CD4-positive, alpha-beta T cell treated with Interleukin-6 for 4 hours (primary cell): ENCODE data around the gene WFDC10A.
"Not testable (repeated sequence)": the region's sequence is repeated elsewhere in the genome, so short reads cannot be mapped to it uniquely, and the experiment has no call there.

ENCODE experiments used
- DNase-seq: peaks from one replicate; pipeline ENCODE4 v3.0.0-alpha.2; 2020; ENCODE audit warnings: mixed read lengths

The WFDC10A gene

GRCh38 chr20:45629496-45630100 is at the start of gene WFDC10A:
Gene WFDC10A, plus strand, starts transcription at chr20:45629739. Its CDS starts 75 bp downstream, at chr20:45629814.
- DNase-seq: peak; percentile 13

- DNase-seq: no peak
Observed at GRCh38 chr20:45581702-45582101, 47.8 kb upstream of the WFDC10A start.

GRCh38 chr20:45583502-45583901 is 46.0 kb upstream of the WFDC10A start:
- no peak for DNase-seq

- DNase-seq: not testable (repeated sequence)
Observed at GRCh38 chr20:45584294-45584693, 45.2 kb upstream of the WFDC10A start.

- DNase-seq: not testable (repeated sequence)
Observed at GRCh38 chr20:45585986-45586385, 43.6 kb upstream of the WFDC10A start.

- no peak for DNase-seq
Observed at GRCh38 chr20:45588800-45589199, 40.7 kb upstream of the WFDC10A start.

GRCh38 chr20:45589725-45590124 is 39.8 kb upstream of the WFDC10A start:
- DNase-seq: no peak

GRCh38 chr20:45592574-45593189 is 36.9 kb upstream of the WFDC10A start:
- DNase-seq: peak; percentile 2

- DNase-seq: no peak
Observed at GRCh38 chr20:45593498-45593897, 36.0 kb upstream of the WFDC10A start.

GRCh38 chr20:45595235-45595634 is 34.3 kb upstream of the WFDC10A start:
- DNase-seq: no peak

GRCh38 chr20:45607810-45608209 is 21.7 kb upstream of the WFDC10A start:
- DNase-seq: no peak

GRCh38 chr20:45611054-45611453 is 18.5 kb upstream of the WFDC10A start:
- DNase-seq: no peak

- DNase-seq: no peak
Observed at GRCh38 chr20:45612314-45612713, 17.2 kb upstream of the WFDC10A start.

- no peak for DNase-seq
Observed at GRCh38 chr20:45617591-45617990, 11.9 kb upstream of the WFDC10A start.

- DNase-seq: no peak
Observed at GRCh38 chr20:45621593-45621992, 7.9 kb upstream of the WFDC10A start.

- DNase-seq: no peak
Observed at GRCh38 chr20:45626540-45626939, 3.0 kb upstream of the WFDC10A start.

- DNase-seq: no peak
Observed at GRCh38 chr20:45630371-45630770, 832 bp downstream of the WFDC10A start.

- no peak for DNase-seq
Observed at GRCh38 chr20:45631184-45631583, 1.6 kb downstream of the WFDC10A start, which contains the start of gene WFDC9. Gene WFDC9, minus strand, starts transcription at chr20:45631284. Its CDS starts 21,103 bp downstream, at chr20:45610181.

GRCh38 chr20:45636513-45636912 is 7.0 kb downstream of the WFDC10A start:
- DNase-seq: no peak

- DNase-seq: no peak
Observed at GRCh38 chr20:45639687-45640086, 10.1 kb downstream of the WFDC10A start.

- DNase-seq: not testable (repeated sequence)
Observed at GRCh38 chr20:45641076-45641475, 11.5 kb downstream of the WFDC10A start.

- not testable (repeated sequence) for DNase-seq
Observed at GRCh38 chr20:45645869-45646268, 16.3 kb downstream of the WFDC10A start.

- no peak for DNase-seq
Observed at GRCh38 chr20:45646875-45647274, 17.3 kb downstream of the WFDC10A start.

- no peak for DNase-seq
Observed at GRCh38 chr20:45647441-45648050, 18.0 kb downstream of the WFDC10A start.
